ENCODE data around the gene LSM5. TPM values are rescaled to one million over a fixed set of nuclear protein-coding genes. Genes with fewer than 3 reads are reported as not detected.

LSM5 gene
- total RNA-seq, 1 experiment from 2014 or later, result 104 TPM

GRCh38 chr7:32459788-32460187 is 30.4 kb downstream of the LSM5 start:
- Histone ChIP-seq H3K27me3 (ENCODE audit: insufficient read depth, low read depth) (peaks cover 28% of the 10 kb centered on the region), H4K20me1 (ENCODE audit: insufficient read depth) (no peaks in the 10 kb centered on the region), H3K9me2 (ENCODE audit: insufficient read depth) (no peaks in the 10 kb centered on the region), H2AFZ (no peak overlapping the region), H3K9me3 (ENCODE audit: insufficient read depth, low read depth) (no peaks in the 10 kb centered on the region), H3K36me3 (ENCODE audit: low read depth) (no peaks in the 10 kb centered on the region), H3K4me3 (no peak overlapping the region), H3F3A (ENCODE audit: insufficient read depth, low read depth) (no peaks in the 10 kb centered on the region), H3K4me1 (replicated peaks; ENCODE audit: insufficient read depth) (no peaks in the 10 kb centered on the region), H3K27ac (no peak overlapping the region), H3K79me2 (ENCODE audit: low read depth) (no peaks in the 10 kb centered on the region), H3K4me2 (no peak overlapping the region)
- ChIA-PET POLR2A (ENCODE audit: unreplicated experiment) (no interaction called here), CTCF (no interaction called here)
- TF ChIP-seq EZH2 (IDR thresholded peaks at IDR 0.05; ENCODE audit: low read depth), result no peak
- TF ChIP-seq CTCF (conservative IDR thresholded peaks at IDR 0.05), result no peak
- no TSS peak for BruUV-seq (replicated peaks)
- no peak for DNase-seq
- intact Hi-C loops (cut with micrococcal nuclease; ENCODE audit: unreplicated experiment), result no loop called here

- Histone ChIP-seq H3K27me3 (ENCODE audit: insufficient read depth, low read depth) (peaks cover 41% of the 10 kb centered on the region), H2AFZ (no peak overlapping the region), H3K9me2 (ENCODE audit: insufficient read depth) (no peaks in the 10 kb centered on the region), H3K27ac (no peak overlapping the region), H3K4me2 (no peak overlapping the region), H3F3A (ENCODE audit: insufficient read depth, low read depth) (no peaks in the 10 kb centered on the region), H3K4me1 (replicated peaks; ENCODE audit: insufficient read depth) (no peaks in the 10 kb centered on the region), H4K20me1 (ENCODE audit: insufficient read depth) (no peaks in the 10 kb centered on the region), H3K79me2 (ENCODE audit: low read depth) (no peaks in the 10 kb centered on the region), H3K36me3 (ENCODE audit: low read depth) (no peaks in the 10 kb centered on the region), H3K9me3 (ENCODE audit: insufficient read depth, low read depth) (no peaks in the 10 kb centered on the region), H3K4me3 (no peak overlapping the region)
- ChIA-PET CTCF (no interaction called here), POLR2A (ENCODE audit: unreplicated experiment) (no interaction called here)
- DNase-seq, result no peak
- TF ChIP-seq CTCF (conservative IDR thresholded peaks at IDR 0.05), result no peak
- TF ChIP-seq EZH2 (IDR thresholded peaks at IDR 0.05; ENCODE audit: low read depth), result no peak
- no TSS peak for BruUV-seq (replicated peaks)
- intact Hi-C loops (cut with micrococcal nuclease; ENCODE audit: unreplicated experiment), result no loop called here
Measured at GRCh38 chr7:32458025-32458424, 32.2 kb downstream of the LSM5 start.

- H3K4me1 ChIP-seq (replicated peaks; ENCODE audit: insufficient read depth), result no peaks in the 10 kb centered on the region
- no TSS peak for BruUV-seq (replicated peaks)
- H4K20me1 ChIP-seq (ENCODE audit: insufficient read depth), result no peaks in the 10 kb centered on the region
- H3K27ac ChIP-seq, result no peak overlapping the region
- no peaks in the 10 kb centered on the region for H3K9me2 ChIP-seq (ENCODE audit: insufficient read depth)
- POLR2A ChIA-PET (ENCODE audit: unreplicated experiment), result no interaction called here
- H3K36me3 ChIP-seq (ENCODE audit: low read depth), result no peaks in the 10 kb centered on the region
- peak overlapping the region; percentile 1; the same call in 1 of the 2 replicates for H3K4me2 ChIP-seq
- no peaks in the 10 kb centered on the region for H3F3A ChIP-seq (ENCODE audit: insufficient read depth, low read depth)
- no peak overlapping the region for H3K4me3 ChIP-seq
- H3K79me2 ChIP-seq (ENCODE audit: low read depth), result no peaks in the 10 kb centered on the region
- intact Hi-C loops (cut with micrococcal nuclease; ENCODE audit: unreplicated experiment), result no loop called here
- TF ChIP-seq EZH2 (IDR thresholded peaks at IDR 0.05; ENCODE audit: low read depth) (no peak), CTCF (conservative IDR thresholded peaks at IDR 0.05) (no peak)
- no peak overlapping the region for H2AFZ ChIP-seq
- H3K27me3 ChIP-seq (ENCODE audit: insufficient read depth, low read depth), result peaks cover 61% of the 10 kb centered on the region
- no peak for DNase-seq
- CTCF ChIA-PET, result no interaction called here
- H3K9me3 ChIP-seq (ENCODE audit: insufficient read depth, low read depth), result no peaks in the 10 kb centered on the region
Measured at GRCh38 chr7:32453341-32454011, 36.7 kb downstream of the LSM5 start.
